Natural killer cell (primary cell): ENCODE data around the gene LEMD1. TPM values are rescaled to one million over a fixed set of nuclear protein-coding genes. Genes with fewer than 3 reads are reported as not detected.

Experiments used
- ATAC-seq, 3 donors: fragments of 150-1000 bp in 2 of 3; fragments of 200-7000 bp in 1 of 3; cut with Tn5 transposase; 1 replicate in 1 of 3; 2 replicates in 2 of 3; pipeline ENCODE4 v1.10.0; 2021; ENCODE audit warnings: mild to moderate bottlenecking in 2 of 3, moderate library complexity in 2 of 3
- DNase-seq, 2 donors: peaks; one replicate each; pipeline versions ENCODE4 v3.0.0 to v3.0.0-alpha.2; 2013 to 2021; ENCODE audit warnings: mixed read lengths in 1 of 2
- H3K27ac ChIP-seq: one replicate; pipeline ENCODE4 v1.5.1; 2013; ENCODE audit warnings: mild to moderate bottlenecking, low read length
- H3K27me3 ChIP-seq: one replicate; pipeline ENCODE4 v1.6.1; 2013; ENCODE audit warnings: low read length; ENCODE audit not compliant: control insufficient read depth, insufficient read depth
- H3K36me3 ChIP-seq: one replicate; pipeline ENCODE4 v1.6.1; 2013; ENCODE audit warnings: low read length; ENCODE audit not compliant: control insufficient read depth, insufficient read depth
- H3K4me1 ChIP-seq: one replicate; pipeline ENCODE4 v1.6.1; 2013; ENCODE audit warnings: low read length; ENCODE audit not compliant: control insufficient read depth, insufficient read depth
- H3K4me3 ChIP-seq: one replicate; pipeline ENCODE4 v1.5.1; 2013; ENCODE audit warnings: low read length
- H3K9me3 ChIP-seq: one replicate; pipeline ENCODE4 v1.6.1; 2013; ENCODE audit warnings: low read length; ENCODE audit not compliant: control insufficient read depth, insufficient read depth
- H3K27ac Mint-ChIP-seq, 2 donors: one replicate each; pipeline ENCODE4 v1.8.0; 2022; ENCODE audit warnings: mild to moderate bottlenecking in 2 of 2, mixed read lengths in 2 of 2, moderate library complexity in 1 of 2
- H3K27me3 Mint-ChIP-seq, 2 donors: one replicate each; pipeline ENCODE4 v1.8.0; 2022; ENCODE audit warnings: low read depth in 2 of 2, mixed read lengths in 2 of 2
- H3K36me3 Mint-ChIP-seq: one replicate; pipeline ENCODE4 v1.8.0; 2022; ENCODE audit warnings: mixed read lengths
- H3K4me1 Mint-ChIP-seq, 2 donors: one replicate each; pipeline ENCODE4 v1.8.0; 2022; ENCODE audit warnings: mixed read lengths in 2 of 2
- H3K4me3 Mint-ChIP-seq: one replicate; pipeline ENCODE4 v1.8.0; 2022; ENCODE audit warnings: mild to moderate bottlenecking, moderate library complexity, mixed read lengths
- H3K9me3 Mint-ChIP-seq, 2 donors: one replicate each; pipeline ENCODE4 v1.8.0; 2022; ENCODE audit warnings: mixed read lengths in 2 of 2
- WGBS: methylation state at CpG from one replicate; pipeline ENCODE4 v1.1.7; 2013; ENCODE audit warnings: missing lambda C conversion rate; ENCODE audit not compliant: insufficient coverage; 5-methylcytosine and 5-hydroxymethylcytosine counted together
- intact Hi-C: fragments of 100-400 bp; cut with micrococcal nuclease; formaldehyde crosslinking; loops from one replicate; pipeline ENCODE4 v1.14.2; 2022
- total RNA-seq, 4 donors: library from RNA; stranded (reverse); fragments of 120-200 nt in 1 of 4; gene quantifications; one replicate each; pipeline versions ENCODE4 v1.2.3 to v1.2.4, GENCODE V29; 2013 to 2022
- TF ChIP-seq, protein P1 (sequence below): fragments of 200-600 bp; IDR thresholded peaks from one replicate; pipeline ENCODE4 v1.8.0; 2022; ENCODE audit warnings: antibody characterized with exemption

The LEMD1 gene
- total RNA-seq, 3 donors from 2014 or later (not counting 1 experiment from before 2014, with no cell fraction given) = not detected

GRCh38 chr1:205348554-205349487 is 73.0 kb downstream of the LEMD1 start:
- Histone ChIP-seq H3K27me3 (peaks cover 13% of the 10 kb centered on the region), H3K9me3 (no peaks in the 10 kb centered on the region), H3K4me3 (no peak overlapping the region), H3K27ac (no peak overlapping the region), H3K4me1 (peaks cover 22% of the 10 kb centered on the region), H3K36me3 (no peaks in the 10 kb centered on the region)
- Mint-ChIP-seq H3K9me3 (no peaks in the 10 kb centered on the region), H3K27ac (no peak overlapping the region), H3K4me1 (peaks cover 4 to 9% of the 10 kb centered on the region in 2 donors), H3K4me3 (no peak overlapping the region), H3K27me3 (peaks cover 24 to 30% of the 10 kb centered on the region in 2 donors), H3K36me3 (no peaks in the 10 kb centered on the region)
- no peak for ATAC-seq
- TF ChIP-seq, protein P1, sequence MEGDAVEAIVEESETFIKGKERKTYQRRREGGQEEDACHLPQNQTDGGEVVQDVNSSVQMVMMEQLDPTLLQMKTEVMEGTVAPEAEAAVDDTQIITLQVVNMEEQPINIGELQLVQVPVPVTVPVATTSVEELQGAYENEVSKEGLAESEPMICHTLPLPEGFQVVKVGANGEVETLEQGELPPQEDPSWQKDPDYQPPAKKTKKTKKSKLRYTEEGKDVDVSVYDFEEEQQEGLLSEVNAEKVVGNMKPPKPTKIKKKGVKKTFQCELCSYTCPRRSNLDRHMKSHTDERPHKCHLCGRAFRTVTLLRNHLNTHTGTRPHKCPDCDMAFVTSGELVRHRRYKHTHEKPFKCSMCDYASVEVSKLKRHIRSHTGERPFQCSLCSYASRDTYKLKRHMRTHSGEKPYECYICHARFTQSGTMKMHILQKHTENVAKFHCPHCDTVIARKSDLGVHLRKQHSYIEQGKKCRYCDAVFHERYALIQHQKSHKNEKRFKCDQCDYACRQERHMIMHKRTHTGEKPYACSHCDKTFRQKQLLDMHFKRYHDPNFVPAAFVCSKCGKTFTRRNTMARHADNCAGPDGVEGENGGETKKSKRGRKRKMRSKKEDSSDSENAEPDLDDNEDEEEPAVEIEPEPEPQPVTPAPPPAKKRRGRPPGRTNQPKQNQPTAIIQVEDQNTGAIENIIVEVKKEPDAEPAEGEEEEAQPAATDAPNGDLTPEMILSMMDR = no peak
- WGBS = 76% methylated on average over 5 of the region's 5 CpGs
- intact Hi-C loops = no loop called here
- DNase-seq = no peak

DNA sequence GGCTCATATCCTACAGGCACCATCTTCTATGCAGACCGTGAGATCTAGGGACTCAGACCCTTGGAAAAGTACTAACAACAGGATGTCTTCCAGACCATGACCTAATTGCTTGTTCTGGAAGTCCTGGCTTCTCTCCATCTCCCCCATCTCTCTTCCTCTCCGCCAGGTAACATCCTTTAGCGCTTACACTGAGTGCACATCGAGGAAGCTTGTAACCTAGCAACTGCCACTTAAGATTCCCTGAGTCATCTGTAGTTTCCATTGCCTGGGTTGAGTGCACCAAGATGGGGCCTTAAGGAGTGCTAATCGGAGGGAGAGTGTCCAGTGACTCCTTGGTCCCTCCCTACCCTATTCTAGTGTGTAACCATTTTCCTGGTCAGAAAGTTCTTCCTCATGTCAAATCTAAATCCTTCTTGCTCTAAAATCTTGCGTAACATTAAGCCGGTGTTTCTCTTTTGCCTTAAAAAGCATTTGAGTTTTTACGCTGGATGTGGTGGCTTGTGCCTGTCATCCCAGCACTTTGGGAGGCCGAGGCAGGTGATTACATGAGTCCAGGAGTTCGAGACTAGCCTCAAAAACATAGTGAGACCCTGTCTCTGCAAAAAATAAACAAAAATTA is 74.8 kb downstream of the LEMD1 start:
- TF ChIP-seq, protein P1 = no peak
- no peaks in the 10 kb centered on the region for H3K36me3 Mint-ChIP-seq
- Histone ChIP-seq H3K27me3 (peaks cover 21% of the 10 kb centered on the region), H3K4me3 (no peak overlapping the region), H3K9me3 (no peaks in the 10 kb centered on the region), H3K4me1 (peaks cover 30% of the 10 kb centered on the region), H3K27ac (no peak overlapping the region), H3K36me3 (no peaks in the 10 kb centered on the region)
- peaks cover 36 to 38% of the 10 kb centered on the region in 2 donors for H3K27me3 Mint-ChIP-seq
- ATAC-seq = no peak
- H3K4me1 Mint-ChIP-seq = peaks cover 4 to 17% of the 10 kb centered on the region in 2 donors
- H3K9me3 Mint-ChIP-seq = no peaks in the 10 kb centered on the region
- 77% methylated on average over 10 of the region's 10 CpGs for WGBS
- intact Hi-C loops = no loop called here
- H3K27ac Mint-ChIP-seq = no peak overlapping the region
- H3K4me3 Mint-ChIP-seq = no peak overlapping the region
- no peak for DNase-seq

GRCh38 chr1:205345761-205346160 is 76.1 kb downstream of the LEMD1 start:
- H3K4me3 ChIP-seq = no peak overlapping the region
- peaks cover 21% of the 10 kb centered on the region for H3K27me3 ChIP-seq
- H3K9me3 ChIP-seq = no peaks in the 10 kb centered on the region
- H3K27ac ChIP-seq = no peak overlapping the region
- peaks cover 30% of the 10 kb centered on the region for H3K4me1 ChIP-seq
- Mint-ChIP-seq H3K9me3 (no peaks in the 10 kb centered on the region), H3K27ac (no peak overlapping the region), H3K4me1 (peaks cover 4 to 17% of the 10 kb centered on the region in 2 donors), H3K4me3 (no peak overlapping the region), H3K36me3 (no peaks in the 10 kb centered on the region), H3K27me3 (peaks cover 39 to 49% of the 10 kb centered on the region in 2 donors)
- intact Hi-C loops = no loop called here
- no peaks in the 10 kb centered on the region for H3K36me3 ChIP-seq
- no peak for ATAC-seq
- no peak for DNase-seq
- WGBS = 82% methylated on average over 11 of the region's 11 CpGs
- TF ChIP-seq, protein P1 = no peak
